ENCODE measurements around the gene KANSL1.

- TF ChIP-seq ZNF76 (CRISPR knock-in tag; IDR thresholded peaks at IDR 0.05; ENCODE audit: borderline replicate concordance) (no peak), CBX1 (IDR thresholded peaks at IDR 0.05; ENCODE audit: low read depth) (no peak), DPF2 (IDR thresholded peaks at IDR 0.05) (no peak), ZFX (CRISPR knock-in tag; IDR thresholded peaks at IDR 0.05) (no peak), GATAD2A (IDR thresholded peaks at IDR 0.05) (no peak)
Observed at GRCh38 chr17:46012506-46013079, 180.6 kb downstream of the KANSL1 start.

Data from K562 (cell line).